NCI-H1092 (cell line): ENCODE results near the gene CRAMP1.
A peak's percentile ranks its signal among the peaks of the same experiment; 100 is the strongest.
"Not testable (repeated sequence)": the region's sequence is repeated elsewhere in the genome, so short reads cannot be mapped to it uniquely, and the experiment has no call there.

ENCODE experiments used
- DNase-seq: peaks from one replicate; lab custom pipeline; 2025; lab: John Stamatoyannopoulos, UW

The CRAMP1 gene

GRCh38 chr16:1713331-1713730 lies 101.2 kb downstream of the CRAMP1 start:
- DNase-seq = no peak

- no peak for DNase-seq
These were observed 101.8 kb downstream of the CRAMP1 start for GRCh38 chr16:1713933-1714332.

- DNase-seq = no peak
These were observed 103.1 kb downstream of the CRAMP1 start for GRCh38 chr16:1715220-1715619.

- DNase-seq = not testable (repeated sequence)
These were observed 106.1 kb downstream of the CRAMP1 start for GRCh38 chr16:1718236-1718635.

GRCh38 chr16:1719559-1720229 lies 107.5 kb downstream of the CRAMP1 start:
- peak; percentile 49 for DNase-seq

- DNase-seq = no peak
These were observed 109.2 kb downstream of the CRAMP1 start for GRCh38 chr16:1721372-1721771.

- DNase-seq = no peak
These were observed 111.4 kb downstream of the CRAMP1 start for GRCh38 chr16:1723450-1724147.

- DNase-seq = no peak
These were observed 112.3 kb downstream of the CRAMP1 start for GRCh38 chr16:1724491-1724890.

GRCh38 chr16:1726661-1727502 lies 114.7 kb downstream of the CRAMP1 start:
- no peak for DNase-seq
